Retinal pigment epithelial cell (primary cell): ENCODE results near the gene CIAPIN1.
"Not testable (repeated sequence)": the region's sequence is repeated elsewhere in the genome, so short reads cannot be mapped to it uniquely, and the experiment has no call there.

Source experiments
- DNase-seq: peaks from one replicate; pipeline ENCODE4 v3.0.0-alpha.2; 2010; ENCODE audit warnings: low read depth
- H3K4me3 ChIP-seq: 2 replicates; pipeline ENCODE4 v1.5.1; 2011; ENCODE audit warnings: mild to moderate bottlenecking, low read length, control low read depth, moderate library complexity
- TF ChIP-seq, protein P1 (sequence below): conservative IDR thresholded peaks from 2 replicates; pipeline ENCODE4 v1.5.1; 2011; ENCODE audit warnings: low read depth, low read length, control low read depth, inconsistent platforms

CIAPIN1 gene

DNA sequence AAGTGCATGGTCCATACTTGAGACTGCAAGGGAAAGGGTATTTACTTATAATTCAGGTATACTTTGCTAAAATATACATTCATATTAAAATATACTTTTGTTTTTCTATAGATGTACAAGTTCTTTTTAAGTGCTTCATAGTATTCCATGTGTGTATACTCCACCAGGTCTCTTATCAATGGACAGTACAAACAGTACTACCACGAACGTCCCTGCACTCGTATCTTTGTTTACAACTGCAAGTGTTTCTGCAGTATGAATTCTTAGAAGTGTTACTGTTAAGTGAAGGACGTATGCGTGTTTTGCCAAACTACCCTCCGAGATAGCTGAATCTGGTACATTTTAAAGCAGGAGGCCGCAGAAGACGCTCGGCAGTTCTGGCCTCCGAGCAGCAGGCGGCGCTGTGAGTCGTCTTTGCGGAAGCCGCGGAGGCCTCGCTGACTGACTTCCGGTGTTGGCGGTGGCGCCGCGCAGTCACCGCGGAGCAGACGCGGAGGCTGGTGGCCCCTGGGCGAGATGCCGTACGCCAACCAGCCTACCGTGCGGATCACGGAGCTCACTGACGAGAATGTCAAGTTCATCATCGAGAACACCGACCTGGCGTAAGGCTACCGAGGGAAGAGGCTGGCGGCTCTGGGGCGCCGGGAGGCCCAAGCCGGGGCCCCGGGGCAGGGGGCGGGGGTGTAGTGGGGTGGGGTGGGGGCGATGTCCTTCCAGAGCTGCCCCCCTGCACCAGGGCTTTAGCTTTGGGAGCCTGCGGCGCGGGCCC, 15.2 kb upstream of the CIAPIN1 start, which contains the start of gene POLR2C:
POLR2C (plus strand) TSS at position 471 of the 769 bp plus-strand sequence; CDS start at position 517, 46 bp downstream.
- TF ChIP-seq, protein P1, sequence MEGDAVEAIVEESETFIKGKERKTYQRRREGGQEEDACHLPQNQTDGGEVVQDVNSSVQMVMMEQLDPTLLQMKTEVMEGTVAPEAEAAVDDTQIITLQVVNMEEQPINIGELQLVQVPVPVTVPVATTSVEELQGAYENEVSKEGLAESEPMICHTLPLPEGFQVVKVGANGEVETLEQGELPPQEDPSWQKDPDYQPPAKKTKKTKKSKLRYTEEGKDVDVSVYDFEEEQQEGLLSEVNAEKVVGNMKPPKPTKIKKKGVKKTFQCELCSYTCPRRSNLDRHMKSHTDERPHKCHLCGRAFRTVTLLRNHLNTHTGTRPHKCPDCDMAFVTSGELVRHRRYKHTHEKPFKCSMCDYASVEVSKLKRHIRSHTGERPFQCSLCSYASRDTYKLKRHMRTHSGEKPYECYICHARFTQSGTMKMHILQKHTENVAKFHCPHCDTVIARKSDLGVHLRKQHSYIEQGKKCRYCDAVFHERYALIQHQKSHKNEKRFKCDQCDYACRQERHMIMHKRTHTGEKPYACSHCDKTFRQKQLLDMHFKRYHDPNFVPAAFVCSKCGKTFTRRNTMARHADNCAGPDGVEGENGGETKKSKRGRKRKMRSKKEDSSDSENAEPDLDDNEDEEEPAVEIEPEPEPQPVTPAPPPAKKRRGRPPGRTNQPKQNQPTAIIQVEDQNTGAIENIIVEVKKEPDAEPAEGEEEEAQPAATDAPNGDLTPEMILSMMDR, result peak; percentile 93

GRCh38 chr16:57452021-57452420, 4.8 kb upstream of the CIAPIN1 start:
- TF ChIP-seq, protein P1, result no peak
- no peak overlapping the region for H3K4me3 ChIP-seq
- no peak for DNase-seq

More for the DNA sequence above, 15.2 kb upstream of the CIAPIN1 start, which contains the start of gene POLR2C:
- peak within 1 kb of the TSS; percentile 95 for H3K4me3 ChIP-seq
- DNase-seq, result no peak

- no peak for DNase-seq
- H3K4me3 ChIP-seq, result peak overlapping the region; percentile 96
- TF ChIP-seq, protein P1, result no peak
Observed at GRCh38 chr16:57446531-57447185, 527 bp downstream of the CIAPIN1 start.

DNA sequence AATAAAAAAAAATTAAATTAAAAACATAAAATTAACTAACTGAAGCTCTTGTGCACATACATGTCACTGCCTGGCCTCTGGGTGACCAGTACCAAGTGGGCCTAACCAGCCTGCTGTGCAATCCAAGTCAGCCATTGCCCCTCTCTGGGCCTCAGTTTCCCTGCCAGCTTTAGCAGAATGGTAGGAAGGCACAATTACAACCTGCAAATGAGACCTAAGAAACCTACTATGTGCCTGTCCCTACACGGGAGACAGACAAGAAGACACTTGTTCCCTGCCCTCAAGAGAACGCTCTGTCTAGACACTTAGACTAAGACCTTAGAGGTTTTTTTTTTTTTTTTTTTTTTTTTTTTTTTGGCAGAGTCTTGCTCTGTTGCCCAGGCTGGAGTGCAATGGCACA, 1.7 kb downstream of the CIAPIN1 start:
- no peak for DNase-seq
- H3K4me3 ChIP-seq, result no peak overlapping the region
- TF ChIP-seq, protein P1, result no peak

DNA sequence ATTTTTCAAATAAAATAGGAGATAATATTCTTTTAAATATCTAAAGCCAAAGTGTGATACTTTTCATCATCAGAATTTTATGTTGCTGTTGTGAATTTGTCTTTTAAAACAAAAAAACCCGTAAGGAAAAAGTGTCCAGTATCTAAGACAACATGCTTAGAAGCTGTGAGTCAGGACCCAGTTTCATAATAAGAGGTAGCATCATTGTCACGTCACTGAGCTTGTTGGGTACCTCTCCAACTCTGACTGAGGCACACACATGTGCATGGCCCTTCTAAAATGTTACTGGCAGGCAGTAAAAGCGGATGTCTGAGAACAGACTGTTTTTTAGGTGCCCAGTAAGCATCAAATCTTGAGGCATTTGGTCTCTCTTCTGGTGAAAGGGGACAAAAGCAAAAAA, 2.5 kb downstream of the CIAPIN1 start:
- TF ChIP-seq, protein P1, result no peak
- H3K4me3 ChIP-seq, result no peak overlapping the region
- no peak for DNase-seq

- not testable (repeated sequence) for DNase-seq, H3K4me3 ChIP-seq
Observed at GRCh38 chr16:57440551-57440950, 6.6 kb downstream of the CIAPIN1 start.

- DNase-seq, H3K4me3 ChIP-seq: not testable (repeated sequence)
Observed at GRCh38 chr16:57439947-57440346, 7.2 kb downstream of the CIAPIN1 start.

GRCh38 chr16:57435838-57436237, 11.3 kb downstream of the CIAPIN1 start:
- no peak overlapping the region for H3K4me3 ChIP-seq
- DNase-seq, result no peak
- TF ChIP-seq, protein P1, result no peak
